PC-3 (cell line): ENCODE data around the gene RALGDS. TPM values are rescaled to one million over a fixed set of nuclear protein-coding genes. Genes with fewer than 3 reads are reported as not detected.

Source experiments
- ATAC-seq: fragments of 200-7000 bp; cut with Tn5 transposase; 2 replicates; pipeline ENCODE4 v1.9.1; 2020; ENCODE audit warnings: mild to moderate bottlenecking, moderate library complexity
- BruUV-seq: library from RNA; stranded (reverse); fragments of 400-500 nt; replicated peaks from 2 replicates; lab custom pipeline; 2021; lab: Mats Ljungman, UMichigan
- CTCF ChIA-PET: fragments of 300-600 bp; sonication (Branson Sonifier 250); formaldehyde crosslinking; loops from one replicate; lab custom pipeline; 2022; ENCODE audit warnings: antibody characterized with exemption; lab: Charles Lee
- POLR2A ChIA-PET: fragments of 300-600 bp; sonication (Branson Sonifier 250); formaldehyde crosslinking; loops from one replicate; lab custom pipeline; 2022; ENCODE audit warnings: antibody characterized with exemption; ENCODE audit not compliant: unreplicated experiment; lab: Charles Lee
- DNase-seq: peaks from one replicate; pipeline ENCODE4 v3.0.0-alpha.2; 2015
- H2AFZ ChIP-seq: fragments of 300-600 bp; sonication (generic); 2 replicates; pipeline ENCODE4 v1.6.0; 2016; ENCODE audit warnings: antibody characterized with exemption, low read length
- H3F3A ChIP-seq: fragments of 300-600 bp; sonication (generic); one replicate; pipeline ENCODE4 v1.6.0; 2017; ENCODE audit warnings: antibody characterized with exemption, low read length, control low read depth, mild to moderate bottlenecking; ENCODE audit not compliant: unreplicated experiment
- H3K27ac ChIP-seq: fragments of 300-600 bp; sonication (generic); 2 replicates; pipeline ENCODE4 v1.5.1; 2016; ENCODE audit warnings: mild to moderate bottlenecking, low read length
- H3K27me3 ChIP-seq: fragments of 300-600 bp; sonication (generic); 2 replicates; pipeline ENCODE4 v1.6.1; 2016; ENCODE audit warnings: low read length, mixed read lengths
- H3K36me3 ChIP-seq: fragments of 300-600 bp; sonication (generic); 2 replicates; pipeline ENCODE4 v1.6.1; 2016; ENCODE audit warnings: low read depth, mixed run types, low read length, mixed read lengths
- H3K4me1 ChIP-seq: fragments of 300-600 bp; sonication (generic); 2 replicates; pipeline ENCODE4 v1.5.1; 2016; ENCODE audit warnings: low read length; ENCODE audit not compliant: insufficient read depth
- H3K4me2 ChIP-seq: fragments of 300-600 bp; sonication (generic); 2 replicates; pipeline ENCODE4 v1.6.0; 2016; ENCODE audit warnings: low read length
- H3K4me3 ChIP-seq: fragments of 300-600 bp; sonication (generic); 2 replicates; pipeline ENCODE4 v1.5.1; 2016; ENCODE audit warnings: mild to moderate bottlenecking, low read length, mixed read lengths
- H3K79me2 ChIP-seq: fragments of 300-600 bp; sonication (generic); 2 replicates; pipeline ENCODE4 v1.6.1; 2017; ENCODE audit warnings: low read length, mixed read lengths
- H3K9ac ChIP-seq: fragments of 300-600 bp; sonication (generic); 2 replicates; pipeline ENCODE4 v1.6.0; 2016; ENCODE audit warnings: mild to moderate bottlenecking, low read length
- H3K9me2 ChIP-seq: fragments of 300-600 bp; sonication (generic); replicated peaks from 2 replicates; pipeline ENCODE4 v1.6.1; 2016; ENCODE audit warnings: mixed run types, low read length, mixed read lengths
- H3K9me3 ChIP-seq: fragments of 300-600 bp; sonication (generic); 2 replicates; pipeline ENCODE4 v1.6.1; 2016; ENCODE audit warnings: low read length, mixed read lengths
- H4K20me1 ChIP-seq: fragments of 300-600 bp; sonication (generic); 2 replicates; pipeline ENCODE4 v1.6.1; 2016; ENCODE audit warnings: low read length, mixed read lengths
- EZH2 ChIP-seq: fragments of 300-600 bp; sonication (generic); IDR thresholded peaks from one replicate; pipeline ENCODE4 v1.6.1; 2017; ENCODE audit warnings: antibody characterized with exemption, mild to moderate bottlenecking, low read length; ENCODE audit not compliant: unreplicated experiment
- EZH2phosphoT487 ChIP-seq: fragments of 300-600 bp; sonication (generic); IDR thresholded peaks from 2 replicates; pipeline ENCODE4 v1.6.1; 2018; ENCODE audit warnings: mild to moderate bottlenecking, antibody characterized with exemption, low read length, borderline replicate concordance
- intact Hi-C: fragments of 100-400 bp; cut with micrococcal nuclease; formaldehyde crosslinking; loops from 2 replicates; pipeline ENCODE4 v1.9.0; 2023
- total RNA-seq: library from RNA; depleted of rRNA; stranded (reverse); fragments of >200 nt; gene quantifications from 2 replicates; pipeline ENCODE4 v1.2.3, GENCODE V29; 2014
- TF ChIP-seq, protein P1 (sequence below): fragments of 300-600 bp; sonication (generic); conservative IDR thresholded peaks from 2 replicates; pipeline ENCODE4 v1.5.1; 2017; ENCODE audit warnings: antibody characterized with exemption, low read depth, mild to moderate bottlenecking, low read length

The RALGDS gene
- total RNA-seq, 1 experiment from 2014 or later = 32.2 TPM

DNA sequence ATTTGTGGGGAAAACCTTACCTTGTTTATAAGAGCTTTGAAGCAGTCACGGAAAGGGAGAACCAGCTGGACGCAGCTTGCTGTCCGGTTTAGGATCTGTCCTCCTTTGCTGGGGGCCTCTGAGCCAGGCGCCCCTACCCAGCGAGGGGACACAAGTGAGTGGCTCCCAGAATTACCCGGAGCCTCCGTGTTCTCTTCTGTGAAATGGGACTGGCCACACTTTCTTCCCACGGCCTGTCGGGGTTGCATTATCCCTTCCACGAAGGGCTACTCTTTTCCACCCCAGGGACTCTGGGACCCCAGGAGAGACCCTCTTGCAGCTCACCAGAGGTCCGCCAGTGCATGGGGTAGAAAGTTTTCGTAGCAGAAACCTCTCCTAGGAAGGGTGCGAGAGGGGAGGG is 43.2 kb upstream of the RALGDS start:
- Histone ChIP-seq H3K4me1 (no peaks in the 10 kb centered on the region), H3K9ac (no peak overlapping the region), H3K27me3 (no peaks in the 10 kb centered on the region), H3K4me3 (no peak overlapping the region), H3K9me3 (no peaks in the 10 kb centered on the region), H3K36me3 (no peaks in the 10 kb centered on the region), H2AFZ (no peak overlapping the region), H3F3A (no peaks in the 10 kb centered on the region), H3K27ac (no peak overlapping the region), H4K20me1 (no peaks in the 10 kb centered on the region), H3K4me2 (no peak overlapping the region), H3K9me2 (no peaks in the 10 kb centered on the region), H3K79me2 (no peaks in the 10 kb centered on the region)
- TF ChIP-seq EZH2 = no peak
- TF ChIP-seq, protein P1, sequence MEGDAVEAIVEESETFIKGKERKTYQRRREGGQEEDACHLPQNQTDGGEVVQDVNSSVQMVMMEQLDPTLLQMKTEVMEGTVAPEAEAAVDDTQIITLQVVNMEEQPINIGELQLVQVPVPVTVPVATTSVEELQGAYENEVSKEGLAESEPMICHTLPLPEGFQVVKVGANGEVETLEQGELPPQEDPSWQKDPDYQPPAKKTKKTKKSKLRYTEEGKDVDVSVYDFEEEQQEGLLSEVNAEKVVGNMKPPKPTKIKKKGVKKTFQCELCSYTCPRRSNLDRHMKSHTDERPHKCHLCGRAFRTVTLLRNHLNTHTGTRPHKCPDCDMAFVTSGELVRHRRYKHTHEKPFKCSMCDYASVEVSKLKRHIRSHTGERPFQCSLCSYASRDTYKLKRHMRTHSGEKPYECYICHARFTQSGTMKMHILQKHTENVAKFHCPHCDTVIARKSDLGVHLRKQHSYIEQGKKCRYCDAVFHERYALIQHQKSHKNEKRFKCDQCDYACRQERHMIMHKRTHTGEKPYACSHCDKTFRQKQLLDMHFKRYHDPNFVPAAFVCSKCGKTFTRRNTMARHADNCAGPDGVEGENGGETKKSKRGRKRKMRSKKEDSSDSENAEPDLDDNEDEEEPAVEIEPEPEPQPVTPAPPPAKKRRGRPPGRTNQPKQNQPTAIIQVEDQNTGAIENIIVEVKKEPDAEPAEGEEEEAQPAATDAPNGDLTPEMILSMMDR = no peak
- no peak for TF ChIP-seq EZH2phosphoT487
- POLR2A ChIA-PET = no interaction called here
- CTCF ChIA-PET = no interaction called here
- intact Hi-C loops = no loop called here
- ATAC-seq = no peak
- DNase-seq = no peak
- no TSS peak for BruUV-seq

DNA sequence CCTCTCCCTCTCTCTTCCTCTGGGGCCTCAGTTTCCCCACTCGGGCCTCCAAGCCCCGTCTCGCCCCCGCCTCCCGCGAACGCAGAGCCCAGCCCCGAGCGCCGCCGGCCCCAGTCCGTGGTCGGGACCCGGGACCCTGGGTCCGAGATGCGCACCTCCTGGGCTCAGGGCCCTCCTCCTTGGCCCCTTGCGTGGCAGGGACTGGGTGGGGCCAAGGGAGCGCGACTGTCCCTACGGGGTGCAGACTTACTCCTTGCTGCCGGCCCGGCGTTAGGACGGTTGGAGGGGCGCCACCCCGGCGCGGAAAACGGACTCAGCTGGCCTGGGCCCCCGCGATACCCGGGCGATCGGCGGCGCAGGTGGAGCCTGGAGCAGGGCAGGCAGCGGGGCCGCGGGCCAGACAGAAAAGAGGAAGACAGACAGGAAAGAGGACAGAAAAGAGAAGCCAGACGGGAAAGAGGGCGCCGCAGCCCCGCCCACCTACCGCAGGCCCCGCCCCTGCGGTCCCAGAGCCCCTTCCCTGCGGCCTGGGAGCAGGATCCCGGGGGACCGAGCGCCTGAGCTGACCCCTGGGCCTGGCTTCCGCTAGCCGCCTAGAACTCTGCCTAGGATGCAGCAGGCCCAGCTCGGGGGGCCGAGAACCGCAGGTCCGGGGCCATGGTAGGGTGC is 42.6 kb upstream of the RALGDS start, which contains the start of gene GBGT1:
GBGT1 (minus strand) TSS at position 411 of the 669 bp plus-strand sequence. CDS start 1,502 bp downstream, outside the sequence.
- POLR2A ChIA-PET = no interaction called here
- CTCF ChIA-PET = no interaction called here
- ATAC-seq = no peak

More for the DNA sequence above, 42.6 kb upstream of the RALGDS start, which contains the start of gene GBGT1:
- TF ChIP-seq EZH2 (no peak), EZH2phosphoT487 (no peak)
- TF ChIP-seq, protein P1 = no peak
- H3K4me2 ChIP-seq = no peak within 1 kb of the TSS
- intact Hi-C loops = no loop called here
- no peaks in the 10 kb centered on the region for H3K4me1 ChIP-seq
- no peaks in the 10 kb centered on the region for H4K20me1 ChIP-seq
- H3K9ac ChIP-seq = no peak within 1 kb of the TSS
- no peak within 1 kb of the TSS for H3K4me3 ChIP-seq
- no peak within 1 kb of the TSS for H2AFZ ChIP-seq
- no peak for DNase-seq
- H3K27ac ChIP-seq = no peak within 1 kb of the TSS
- no TSS peak for BruUV-seq
- H3K27me3 ChIP-seq = no peaks in the 10 kb centered on the region
- no peaks in the 10 kb centered on the region for H3K9me3 ChIP-seq
- H3K36me3 ChIP-seq = no peaks in the 10 kb centered on the region
- H3K79me2 ChIP-seq = no peaks in the 10 kb centered on the region
- H3F3A ChIP-seq = no peaks in the 10 kb centered on the region
- no peaks in the 10 kb centered on the region for H3K9me2 ChIP-seq
